Trophoblast cell (in vitro differentiated cells and primary cell): ENCODE results near the gene SCARF1.
A peak's percentile ranks its signal among the peaks of the same experiment; 100 is the strongest.

Experiments used
- DNase-seq, 2 donors: peaks; one replicate each; pipeline ENCODE4 v3.0.0-alpha.2; 2016
- H2AFZ ChIP-seq: 2 replicates; pipeline ENCODE4 v1.6.1; 2013; ENCODE audit warnings: low read length, moderate library complexity, mild to moderate bottlenecking; ENCODE audit not compliant: insufficient read depth, poor library complexity
- H2AK5ac ChIP-seq: 2 replicates; pipeline ENCODE4 v1.6.1; 2013; ENCODE audit warnings: mild to moderate bottlenecking, low read length
- H2BK120ac ChIP-seq: 2 replicates; pipeline ENCODE4 v1.6.1; 2013; ENCODE audit warnings: low read length, mild to moderate bottlenecking, moderate library complexity; ENCODE audit not compliant: insufficient read depth, poor library complexity
- H2BK12ac ChIP-seq: 2 replicates; pipeline ENCODE4 v1.6.1; 2013; ENCODE audit warnings: mild to moderate bottlenecking, low read length, moderate library complexity
- H2BK5ac ChIP-seq: 2 replicates; pipeline ENCODE4 v1.6.1; 2013; ENCODE audit warnings: low read length, low read depth, moderate library complexity, mild to moderate bottlenecking; ENCODE audit not compliant: poor library complexity
- H3K14ac ChIP-seq: 2 replicates; pipeline ENCODE4 v1.6.1; 2013; ENCODE audit warnings: mild to moderate bottlenecking, low read length
- H3K18ac ChIP-seq: 2 replicates; pipeline ENCODE4 v1.6.1; 2013; ENCODE audit warnings: mild to moderate bottlenecking, low read length
- H3K23ac ChIP-seq: 2 replicates; pipeline ENCODE4 v1.6.1; 2013; ENCODE audit warnings: low read length
- H3K27ac ChIP-seq: 2 replicates; pipeline ENCODE4 v1.5.1; 2013; ENCODE audit warnings: low read depth, mild to moderate bottlenecking, inconsistent platforms, low read length, moderate library complexity
- H3K27me3 ChIP-seq: 2 replicates; pipeline ENCODE4 v1.6.1; 2013; ENCODE audit warnings: inconsistent platforms, mild to moderate bottlenecking, low read length, moderate library complexity; ENCODE audit not compliant: insufficient read depth
- H3K36me3 ChIP-seq, 2 experiments: 1 replicate in 1 of 2; 2 replicates in 1 of 2; pipeline ENCODE4 v1.6.1; 2013; ENCODE audit warnings: low read length in 2 of 2, mild to moderate bottlenecking in 2 of 2, moderate library complexity in 1 of 2; ENCODE audit not compliant: insufficient read depth in 2 of 2, control insufficient read depth in 1 of 2
- H3K4ac ChIP-seq: 2 replicates; pipeline ENCODE4 v1.6.1; 2013; ENCODE audit warnings: low read depth, mild to moderate bottlenecking, low read length, moderate library complexity
- H3K4me1 ChIP-seq, 2 experiments: 1 replicate in 1 of 2; 2 replicates in 1 of 2; pipeline ENCODE4 v1.6.1; 2013; ENCODE audit warnings: low read length in 2 of 2, mild to moderate bottlenecking in 2 of 2, moderate library complexity in 1 of 2; ENCODE audit not compliant: insufficient read depth in 2 of 2, control insufficient read depth in 1 of 2
- H3K4me2 ChIP-seq: 2 replicates; pipeline ENCODE4 v1.6.1; 2013; ENCODE audit warnings: inconsistent platforms, mild to moderate bottlenecking, low read length, moderate library complexity
- H3K4me3 ChIP-seq: 2 replicates; pipeline ENCODE4 v1.5.1; 2013; ENCODE audit warnings: mild to moderate bottlenecking, low read depth, low read length, inconsistent platforms
- H3K79me1 ChIP-seq: one replicate; pipeline ENCODE4 v1.6.1; 2013; ENCODE audit warnings: low read length
- H3K79me2 ChIP-seq: 2 replicates; pipeline ENCODE4 v1.6.1; 2013; ENCODE audit warnings: low read length, mild to moderate bottlenecking; ENCODE audit not compliant: control insufficient read depth, insufficient read depth, poor library complexity
- H3K9ac ChIP-seq: 2 replicates; pipeline ENCODE4 v1.6.1; 2013; ENCODE audit warnings: mild to moderate bottlenecking, low read length
- H3K9me3 ChIP-seq: 2 replicates; pipeline ENCODE4 v1.6.1; 2013; ENCODE audit warnings: low read depth, mild to moderate bottlenecking, control low read depth, inconsistent platforms, low read length; ENCODE audit not compliant: insufficient read depth
- H4K12ac ChIP-seq: 2 replicates; pipeline ENCODE4 v1.6.1; 2013; ENCODE audit warnings: low read depth, mild to moderate bottlenecking, low read length, moderate library complexity
- H4K8ac ChIP-seq: 2 replicates; pipeline ENCODE4 v1.6.1; 2013; ENCODE audit warnings: low read depth, mild to moderate bottlenecking, low read length, moderate library complexity
- H4K91ac ChIP-seq: one replicate; pipeline ENCODE4 v1.6.1; 2013; ENCODE audit warnings: low read depth, mild to moderate bottlenecking, low read length, moderate library complexity
- WGBS: extraction: QIAGEN DNeasy Blood & Tissue Kit; methylation state at CpG from one replicate; pipeline ENCODE4 v1.1.7; 2013; ENCODE audit warnings: missing lambda C conversion rate; ENCODE audit not compliant: insufficient read length, insufficient coverage; ENCODE audit errors: extremely low coverage; 5-methylcytosine and 5-hydroxymethylcytosine counted together

The SCARF1 gene

DNA sequence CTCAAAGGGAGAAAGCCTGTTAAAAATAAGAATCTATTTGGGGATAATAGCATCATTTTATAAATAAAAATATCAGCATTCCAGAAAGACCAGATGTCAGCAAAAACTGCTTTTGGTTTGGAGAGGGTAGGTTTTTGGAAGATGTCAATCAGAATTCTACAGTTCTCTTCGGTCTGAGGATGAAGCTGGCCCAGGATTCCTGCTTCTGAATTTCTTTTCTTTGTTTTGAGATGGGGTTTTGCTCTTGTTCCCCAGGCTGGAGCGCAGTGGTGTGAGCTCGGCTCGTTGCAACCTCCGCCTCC, 52.0 kb downstream of the SCARF1 start:
- Histone ChIP-seq H3K36me3 (peaks cover 11 to 13% of the 10 kb centered on the region in 2 experiments), H2BK12ac (no peak overlapping the region), H4K91ac (no peak overlapping the region), H4K12ac (no peak overlapping the region), H3K4me2 (no peak overlapping the region), H3K4me3 (no peak overlapping the region), H2BK5ac (no peak overlapping the region), H3K27me3 (no peaks in the 10 kb centered on the region), H2BK120ac (no peak overlapping the region), H3K18ac (no peak overlapping the region), H3K27ac (no peak overlapping the region), H3K4me1 (peaks cover 24 to 31% of the 10 kb centered on the region in 2 experiments), H4K8ac (no peak overlapping the region), H3K23ac (no peak overlapping the region), H3K9ac (no peak overlapping the region), H3K79me1 (peaks cover 18% of the 10 kb centered on the region), H3K4ac (no peak overlapping the region), H3K79me2 (peaks cover 3% of the 10 kb centered on the region), H2AK5ac (no peak overlapping the region), H3K14ac (no peak overlapping the region), H2AFZ (no peak overlapping the region), H3K9me3 (peaks cover 2% of the 10 kb centered on the region)
- DNase-seq = no peak
- no CpG with 5 or more reads among the region's 5 CpGs for WGBS

DNA sequence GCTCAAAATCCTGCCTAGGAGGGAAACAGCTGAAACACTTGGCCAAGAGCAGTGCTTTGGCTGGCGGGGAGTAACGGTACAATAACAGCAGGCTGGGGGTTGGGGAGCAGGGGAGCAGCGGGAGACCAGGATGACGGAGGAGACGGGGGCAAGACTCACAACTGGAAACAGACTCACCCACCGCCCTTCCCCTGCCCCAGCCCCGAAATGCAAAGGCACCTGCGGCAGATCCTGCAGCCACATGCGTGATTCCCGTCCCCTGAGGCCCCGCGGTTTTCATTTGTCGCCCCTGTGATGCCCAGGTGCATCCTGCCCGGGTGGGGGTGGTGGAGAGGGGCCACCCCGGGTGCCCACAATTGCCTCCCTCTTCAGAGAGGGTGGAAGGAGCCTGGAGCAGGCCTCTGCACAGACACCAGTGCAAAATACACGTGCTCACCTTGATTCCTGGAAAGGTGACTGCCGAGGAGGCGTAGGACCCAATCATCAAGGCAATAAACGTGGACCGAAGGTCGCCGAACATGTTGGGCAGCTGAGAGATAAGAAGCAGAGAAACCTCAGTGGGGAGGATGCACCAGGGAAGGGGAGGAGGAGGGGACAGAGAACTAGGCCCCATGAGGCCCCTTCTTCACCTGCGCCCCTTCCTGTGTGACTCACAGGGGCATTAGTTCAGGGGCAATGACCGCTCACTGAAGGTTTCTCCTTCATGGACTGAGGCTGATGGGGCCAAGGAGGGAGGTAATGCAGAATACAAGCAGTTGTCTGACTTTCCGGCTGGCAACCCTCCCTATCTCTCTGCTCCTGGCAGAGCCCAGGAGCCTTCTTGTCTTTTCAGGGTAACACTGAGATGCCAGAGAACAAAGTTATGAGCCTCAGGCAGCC, 52.5 kb downstream of the SCARF1 start:
- no peak overlapping the region for H3K14ac ChIP-seq
- H3K4ac ChIP-seq = no peak overlapping the region
- H3K79me2 ChIP-seq = peaks cover 3% of the 10 kb centered on the region
- no peak overlapping the region for H3K4me3 ChIP-seq
- H3K18ac ChIP-seq = no peak overlapping the region
- no peak overlapping the region for H3K4me2 ChIP-seq
- H3K4me1 ChIP-seq = peaks cover 24 to 31% of the 10 kb centered on the region in 2 experiments
- H4K91ac ChIP-seq = no peak overlapping the region
- peaks cover 10 to 12% of the 10 kb centered on the region in 2 experiments for H3K36me3 ChIP-seq
- no peak overlapping the region for H4K8ac ChIP-seq
- H3K27ac ChIP-seq = no peak overlapping the region
- H2AK5ac ChIP-seq = no peak overlapping the region
- H2BK5ac ChIP-seq = no peak overlapping the region
- no peak overlapping the region for H2AFZ ChIP-seq
- no CpG with 5 or more reads among the region's 25 CpGs for WGBS
- no peaks in the 10 kb centered on the region for H3K27me3 ChIP-seq
- H2BK120ac ChIP-seq = no peak overlapping the region
- H3K9ac ChIP-seq = no peak overlapping the region
- no peak for DNase-seq
- H2BK12ac ChIP-seq = no peak overlapping the region
- no peak overlapping the region for H3K23ac ChIP-seq
- no peak overlapping the region for H4K12ac ChIP-seq
- peaks cover 2% of the 10 kb centered on the region for H3K9me3 ChIP-seq
- H3K79me1 ChIP-seq = peaks cover 18% of the 10 kb centered on the region

GRCh38 chr17:1591474-1592090, 54.0 kb downstream of the SCARF1 start:
- Histone ChIP-seq H3K79me1 (peaks cover 28% of the 10 kb centered on the region), H3K4ac (no peak overlapping the region), H2BK120ac (peak overlapping the region; percentile 15), H3K9me3 (peaks cover 2% of the 10 kb centered on the region), H3K14ac (no peak overlapping the region), H4K8ac (no peak overlapping the region), H3K23ac (no peak overlapping the region), H3K27ac (no peak overlapping the region), H2BK5ac (no peak overlapping the region), H2BK12ac (peak overlapping the region; percentile 62), H3K27me3 (no peaks in the 10 kb centered on the region), H4K12ac (no peak overlapping the region), H3K36me3 (peaks cover 10 to 12% of the 10 kb centered on the region in 2 experiments), H3K79me2 (peaks cover 3% of the 10 kb centered on the region), H4K91ac (peak overlapping the region; percentile 70), H3K18ac (no peak overlapping the region), H2AFZ (no peak overlapping the region), H3K4me3 (no peak overlapping the region), H2AK5ac (peak overlapping the region; percentile 28), H3K4me1 (peaks cover 35 to 44% of the 10 kb centered on the region in 2 experiments), H3K9ac (no peak overlapping the region), H3K4me2 (no peak overlapping the region)
- DNase-seq = no peak
- WGBS = no CpG with 5 or more reads among the region's 40 CpGs

- no peak overlapping the region for H4K12ac ChIP-seq
- H3K9me3 ChIP-seq = peaks cover 2% of the 10 kb centered on the region
- no peak overlapping the region for H2AFZ ChIP-seq
- no peak overlapping the region for H3K4me2 ChIP-seq
- peak overlapping the region; percentile 56 for H2BK12ac ChIP-seq
- H3K4ac ChIP-seq = peak overlapping the region; percentile 10
- H3K27ac ChIP-seq = peak overlapping the region; percentile 81
- peak overlapping the region; percentile 56 for H3K18ac ChIP-seq
- H2BK120ac ChIP-seq = peak overlapping the region; percentile 15
- H3K4me3 ChIP-seq = no peak overlapping the region
- H3K79me2 ChIP-seq = peaks cover 3% of the 10 kb centered on the region
- H3K79me1 ChIP-seq = peaks cover 32% of the 10 kb centered on the region
- H4K91ac ChIP-seq = peak overlapping the region; percentile 70
- no CpG with 5 or more reads among the region's 38 CpGs for WGBS
- no peak overlapping the region for H2BK5ac ChIP-seq
- peaks cover 10 to 13% of the 10 kb centered on the region in 2 experiments for H3K36me3 ChIP-seq
- peak overlapping the region; percentile 11 for H4K8ac ChIP-seq
- H3K9ac ChIP-seq = no peak overlapping the region
- H3K23ac ChIP-seq = no peak overlapping the region
- no peak for DNase-seq
- H2AK5ac ChIP-seq = peak overlapping the region; percentile 69
- H3K14ac ChIP-seq = peak overlapping the region; percentile 42
- H3K27me3 ChIP-seq = no peaks in the 10 kb centered on the region
- H3K4me1 ChIP-seq = peaks cover 42 to 50% of the 10 kb centered on the region in 2 experiments
Observed at GRCh38 chr17:1590747-1591473, 54.6 kb downstream of the SCARF1 start.
